Muscle layer of colon (tissue), 2 donors: Measurements from ENCODE around the gene IQCE.
A peak's percentile ranks its signal among the peaks of the same experiment; 100 is the strongest.

ENCODE experiments used
- H3K27ac ChIP-seq: one replicate; pipeline ENCODE4 v1.7.0; 2013; ENCODE audit warnings: low read depth, mild to moderate bottlenecking, low read length, moderate library complexity
- H3K27me3 ChIP-seq, 2 donors: one replicate each; pipeline ENCODE4 v1.7.0; 2013; ENCODE audit warnings: low read length in 2 of 2, mild to moderate bottlenecking in 2 of 2; ENCODE audit not compliant: insufficient read depth in 2 of 2, control insufficient read depth in 1 of 2
- H3K36me3 ChIP-seq: one replicate; pipeline ENCODE4 v1.7.0; 2013; ENCODE audit warnings: mild to moderate bottlenecking, low read length; ENCODE audit not compliant: insufficient read depth
- H3K4me1 ChIP-seq: one replicate; pipeline ENCODE4 v1.7.0; 2013; ENCODE audit warnings: mild to moderate bottlenecking, low read length; ENCODE audit not compliant: insufficient read depth
- H3K4me3 ChIP-seq, 2 donors: one replicate each; pipeline ENCODE4 v1.7.0; 2013; ENCODE audit warnings: low read length in 2 of 2, low read depth in 1 of 2, mild to moderate bottlenecking in 1 of 2, moderate library complexity in 1 of 2
- H3K9ac ChIP-seq: one replicate; pipeline ENCODE4 v1.7.0; 2013; ENCODE audit warnings: low read length
- H3K9me3 ChIP-seq: one replicate; pipeline ENCODE4 v1.7.0; 2013; ENCODE audit warnings: mild to moderate bottlenecking, low read length
- donor health status: abdominal sarcoma.
- donor health status: Adenocarcinoma of cecum.

The IQCE gene

DNA sequence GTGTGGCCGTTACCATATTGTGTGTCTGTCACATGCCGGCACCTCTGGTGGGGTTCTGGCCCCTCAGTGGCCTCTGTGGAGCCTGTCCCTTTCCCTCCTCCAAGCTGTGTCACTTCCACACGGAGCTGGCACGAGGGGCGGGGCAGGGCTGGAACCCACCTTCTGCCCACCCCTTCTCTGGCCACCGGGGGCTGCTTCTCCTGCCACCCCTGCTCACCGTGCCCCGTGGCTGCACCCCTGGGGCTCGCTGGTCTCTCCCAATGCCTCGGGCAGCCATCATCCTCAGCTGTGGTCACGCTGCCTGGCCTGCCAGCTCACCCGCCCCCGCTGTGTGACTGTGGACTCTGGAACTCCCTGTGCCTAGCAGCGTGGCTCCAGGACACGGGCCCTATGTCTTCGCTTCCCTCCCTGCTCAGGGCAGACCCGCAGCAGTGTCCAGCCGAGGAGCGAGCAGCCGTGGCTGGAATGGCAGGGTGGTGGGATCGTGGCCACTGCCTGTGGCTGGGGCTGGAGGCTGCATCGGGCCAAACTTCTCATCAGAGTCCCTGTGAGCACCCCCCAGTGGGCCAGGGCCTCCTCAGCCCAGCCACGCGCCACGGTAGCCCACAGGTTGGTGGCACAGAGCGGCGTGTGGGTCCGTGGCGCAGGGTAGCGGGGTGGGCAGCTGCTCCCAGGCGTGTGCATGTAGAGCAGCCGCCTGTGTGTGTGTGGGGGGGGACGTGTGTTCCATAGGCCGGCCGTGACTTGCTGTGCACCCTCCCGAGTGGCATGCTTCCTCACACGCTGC lies 81.1 kb downstream of the IQCE start:
- Histone ChIP-seq H3K9ac (no peak overlapping the region), H3K4me1 (peaks cover 53% of the 10 kb centered on the region)

DNA sequence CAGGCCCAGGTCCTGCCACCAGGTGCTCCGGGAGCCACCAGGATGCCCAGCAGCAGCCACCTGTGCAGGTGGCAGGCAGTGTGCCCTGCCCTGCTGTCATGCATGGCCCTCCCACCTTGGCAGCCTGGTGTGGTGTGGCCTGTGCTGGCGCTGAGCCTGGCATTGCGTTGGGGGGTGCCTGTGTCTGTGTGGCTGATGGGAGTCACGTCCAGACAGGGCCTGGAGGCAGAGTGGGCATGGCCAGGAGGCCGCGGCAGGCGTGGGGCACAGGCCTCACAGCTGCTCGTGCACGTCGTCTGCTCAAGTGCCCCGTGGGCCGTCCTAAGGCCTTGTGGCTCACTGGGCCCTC lies 81.7 kb downstream of the IQCE start:
- no peaks in the 10 kb centered on the region for H3K9me3 ChIP-seq
- H3K27ac ChIP-seq, result no peak overlapping the region
- H3K36me3 ChIP-seq, result no peaks in the 10 kb centered on the region
- no peak overlapping the region for H3K4me3 ChIP-seq
- no peak overlapping the region for H3K9ac ChIP-seq
- H3K27me3 ChIP-seq, result no peaks in the 10 kb centered on the region
- peaks cover 47% of the 10 kb centered on the region for H3K4me1 ChIP-seq

More for the DNA sequence above, 81.1 kb downstream of the IQCE start:
- H3K27me3 ChIP-seq, result no peaks in the 10 kb centered on the region
- no peaks in the 10 kb centered on the region for H3K9me3 ChIP-seq
- no peak overlapping the region for H3K27ac ChIP-seq
- no peaks in the 10 kb centered on the region for H3K36me3 ChIP-seq
- no peak overlapping the region for H3K4me3 ChIP-seq

DNA sequence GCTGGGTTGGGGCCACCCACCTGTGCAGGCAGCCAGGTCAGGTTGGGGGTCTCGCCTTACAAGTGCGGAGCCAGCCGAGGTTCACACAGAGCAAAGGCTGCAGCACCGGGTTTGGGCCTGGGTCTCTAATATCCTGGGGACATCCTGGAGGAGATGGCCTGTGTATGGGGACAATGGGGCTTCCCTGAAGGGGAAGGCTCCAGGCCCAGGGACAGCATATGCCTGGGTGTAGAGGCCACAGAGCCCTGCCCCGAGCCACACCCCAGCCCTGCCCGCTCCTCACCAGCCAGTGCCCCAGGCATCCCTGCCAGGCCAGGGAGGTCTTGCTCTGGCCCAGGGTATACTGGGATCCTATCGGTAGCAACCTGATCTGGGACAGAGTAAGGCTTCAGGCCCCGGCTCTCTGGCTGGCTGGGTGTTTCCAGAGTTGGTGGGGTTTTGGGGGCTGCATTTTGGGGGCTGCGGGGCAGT lies 82.1 kb downstream of the IQCE start:
- H3K9me3 ChIP-seq, result no peaks in the 10 kb centered on the region
- H3K27ac ChIP-seq, result peak overlapping the region; percentile 35
- peaks cover 43% of the 10 kb centered on the region for H3K4me1 ChIP-seq
- H3K27me3 ChIP-seq, result no peaks in the 10 kb centered on the region
- H3K36me3 ChIP-seq, result no peaks in the 10 kb centered on the region
- no peak overlapping the region for H3K9ac ChIP-seq
- H3K4me3 ChIP-seq, result peak overlapping the region in 1 of 2 donors; percentile 49

- Histone ChIP-seq H3K9ac (no peak overlapping the region), H3K4me1 (peaks cover 35% of the 10 kb centered on the region), H3K36me3 (no peaks in the 10 kb centered on the region), H3K27me3 (no peaks in the 10 kb centered on the region), H3K4me3 (peak overlapping the region; percentile 32 to 49), H3K9me3 (no peaks in the 10 kb centered on the region), H3K27ac (peak overlapping the region; percentile 35)
Observed at GRCh38 chr7:2641406-2642393, 82.9 kb downstream of the IQCE start.

DNA sequence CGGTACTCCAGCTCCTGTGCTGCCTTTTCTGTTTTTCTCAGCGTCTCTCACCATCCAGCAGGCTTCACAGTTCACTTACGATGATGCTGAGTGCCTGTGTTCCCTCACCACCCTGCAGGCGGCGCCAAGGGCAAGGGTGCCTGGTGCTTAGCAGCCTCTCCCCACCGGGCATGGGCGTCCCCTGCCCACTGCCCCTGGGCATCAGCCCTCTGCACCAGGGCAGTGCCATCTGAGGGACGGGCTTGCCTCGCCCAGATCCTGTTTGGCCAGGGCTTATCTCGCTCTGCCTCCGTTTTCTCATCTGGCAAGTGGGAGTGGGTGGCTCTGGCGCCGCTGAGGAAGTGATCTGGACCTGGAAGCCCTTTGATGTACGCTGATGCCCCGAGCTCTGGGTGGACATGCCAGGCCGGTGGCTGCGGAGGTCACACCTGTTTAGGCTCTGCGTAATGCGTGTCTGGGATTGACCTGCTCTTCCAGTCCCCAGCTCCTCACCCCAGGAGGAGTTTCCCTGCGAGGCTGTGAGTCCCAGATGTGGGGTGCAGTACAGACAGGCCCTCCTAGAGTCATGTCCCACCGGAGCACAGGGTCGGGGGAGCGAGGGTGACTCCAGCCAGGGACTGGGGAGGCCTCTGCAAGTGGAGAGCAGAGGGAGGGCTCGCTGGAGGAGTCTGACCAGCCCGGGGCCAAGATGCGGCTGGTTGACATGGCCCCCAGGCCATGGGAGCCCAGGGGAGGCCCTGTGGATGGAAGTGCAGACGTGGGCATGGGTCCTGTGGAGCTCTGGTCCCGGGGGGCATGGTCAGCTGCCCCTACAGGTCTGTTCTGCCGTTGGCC lies 84.8 kb downstream of the IQCE start:
- no peak overlapping the region for H3K9ac ChIP-seq
- peaks cover 26% of the 10 kb centered on the region for H3K4me1 ChIP-seq
- no peaks in the 10 kb centered on the region for H3K27me3 ChIP-seq
- no peak overlapping the region for H3K4me3 ChIP-seq
- H3K27ac ChIP-seq, result no peak overlapping the region
- no peaks in the 10 kb centered on the region for H3K9me3 ChIP-seq
- H3K36me3 ChIP-seq, result no peaks in the 10 kb centered on the region

DNA sequence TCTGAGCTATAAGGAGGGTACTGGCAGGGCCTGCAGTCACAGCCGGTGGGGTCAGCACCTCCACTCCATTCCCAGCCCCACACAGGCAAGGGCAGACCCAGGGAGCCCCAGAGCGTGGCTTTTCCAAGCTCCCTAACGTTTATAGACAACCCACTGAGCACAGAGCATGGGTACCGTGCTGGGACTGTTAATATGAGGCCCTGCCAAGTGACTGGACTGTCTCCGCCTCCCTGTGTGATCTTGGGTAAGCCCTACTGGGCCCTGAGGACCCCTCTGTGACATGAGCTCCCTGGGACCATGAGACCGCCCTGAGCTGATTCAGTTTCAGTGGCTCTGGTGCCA lies 85.4 kb downstream of the IQCE start:
- Histone ChIP-seq H3K9me3 (no peaks in the 10 kb centered on the region), H3K36me3 (no peaks in the 10 kb centered on the region), H3K27me3 (no peaks in the 10 kb centered on the region), H3K9ac (no peak overlapping the region), H3K4me3 (no peak overlapping the region), H3K4me1 (peaks cover 20% of the 10 kb centered on the region), H3K27ac (no peak overlapping the region)

DNA sequence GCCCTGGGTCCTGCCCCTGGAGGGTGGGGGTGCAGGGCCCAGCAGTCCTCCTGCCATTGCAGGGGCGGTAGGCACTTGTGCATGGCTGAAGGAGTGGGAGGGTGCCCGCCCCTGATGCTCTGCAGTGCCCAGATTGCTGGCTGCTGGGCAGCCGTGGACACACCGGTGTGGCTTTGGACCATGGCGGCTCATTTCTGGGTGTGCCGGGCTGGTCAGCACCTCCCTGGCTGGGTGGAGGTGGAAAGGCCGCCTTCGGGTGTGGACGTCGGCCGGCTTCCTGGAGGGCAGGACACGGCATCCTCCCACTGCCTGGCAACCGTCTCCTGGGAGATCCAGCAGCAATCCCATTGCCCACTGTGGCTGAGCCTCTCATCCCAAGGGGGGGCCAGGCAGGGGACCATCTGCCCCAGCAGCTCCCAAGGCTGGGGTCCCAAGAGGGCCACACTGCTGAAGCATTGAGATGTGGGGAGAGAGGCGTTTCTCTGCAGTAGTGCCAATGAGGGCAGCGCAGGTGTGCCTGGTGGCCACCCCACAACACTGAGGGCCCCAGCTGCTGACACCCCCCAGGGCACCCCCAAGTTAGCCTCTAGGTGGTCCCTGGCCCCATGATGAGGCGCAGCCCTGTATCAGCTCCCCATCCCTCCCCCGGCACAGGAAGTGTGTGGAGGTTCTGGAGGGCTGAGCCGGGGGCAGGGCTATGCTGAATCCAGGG lies 85.9 kb downstream of the IQCE start:
- Histone ChIP-seq H3K4me1 (peaks cover 17% of the 10 kb centered on the region), H3K27ac (no peak overlapping the region), H3K9me3 (no peaks in the 10 kb centered on the region), H3K4me3 (no peak overlapping the region), H3K36me3 (no peaks in the 10 kb centered on the region), H3K9ac (no peak overlapping the region), H3K27me3 (no peaks in the 10 kb centered on the region)

DNA sequence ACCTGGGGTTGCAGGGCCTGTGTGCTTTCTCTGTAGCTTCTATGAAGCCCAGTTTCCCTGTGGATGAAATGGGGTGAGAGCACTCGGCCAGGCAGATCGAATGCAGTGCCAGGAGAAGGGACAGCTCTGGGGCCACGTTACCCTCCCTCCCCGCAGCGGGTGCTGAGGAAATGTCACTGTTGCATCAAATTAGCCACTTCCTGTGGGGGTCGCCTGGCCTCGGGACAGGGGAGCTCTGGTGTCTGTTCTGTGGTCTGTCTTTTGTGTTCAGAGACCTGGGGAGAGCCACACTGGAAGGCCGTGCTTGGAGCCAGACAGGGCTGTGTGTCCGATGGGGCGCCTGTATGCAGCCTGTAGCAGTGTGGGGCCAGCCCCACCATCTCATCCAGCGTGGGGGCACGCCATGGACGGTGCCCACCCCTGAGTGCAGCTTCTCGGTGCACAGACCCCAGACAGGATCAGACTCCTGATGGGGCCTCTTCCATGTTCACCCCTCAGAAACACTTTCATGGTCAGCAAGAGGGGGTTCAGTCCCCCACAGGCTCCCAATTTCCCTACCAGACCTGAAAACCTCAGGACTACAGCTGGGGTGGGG lies 86.6 kb downstream of the IQCE start:
- Histone ChIP-seq H3K27me3 (no peaks in the 10 kb centered on the region), H3K4me1 (peaks cover 17% of the 10 kb centered on the region), H3K36me3 (no peaks in the 10 kb centered on the region), H3K9ac (no peak overlapping the region), H3K27ac (no peak overlapping the region), H3K4me3 (no peak overlapping the region), H3K9me3 (no peaks in the 10 kb centered on the region)

DNA sequence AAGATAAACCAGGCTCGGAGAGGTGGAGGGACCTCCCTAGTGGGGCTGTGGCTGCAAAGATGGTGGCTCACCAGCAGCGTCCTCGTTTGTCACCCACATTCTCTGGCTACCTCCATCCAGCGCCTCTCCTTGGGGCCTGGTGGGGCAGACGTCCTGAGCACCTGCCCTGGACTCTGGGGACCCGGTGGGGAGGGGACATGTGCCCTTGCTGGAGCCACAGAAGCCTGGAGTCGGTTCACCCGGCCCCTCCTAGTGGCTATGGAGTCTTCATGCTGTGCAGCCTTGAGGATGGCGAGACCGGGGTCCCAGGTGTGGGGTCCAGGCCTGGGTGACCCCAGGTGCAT lies 87.5 kb downstream of the IQCE start:
- Histone ChIP-seq H3K27me3 (no peaks in the 10 kb centered on the region), H3K9me3 (no peaks in the 10 kb centered on the region), H3K36me3 (no peaks in the 10 kb centered on the region), H3K4me1 (peaks cover 8% of the 10 kb centered on the region), H3K27ac (no peak overlapping the region), H3K9ac (no peak overlapping the region), H3K4me3 (no peak overlapping the region)

DNA sequence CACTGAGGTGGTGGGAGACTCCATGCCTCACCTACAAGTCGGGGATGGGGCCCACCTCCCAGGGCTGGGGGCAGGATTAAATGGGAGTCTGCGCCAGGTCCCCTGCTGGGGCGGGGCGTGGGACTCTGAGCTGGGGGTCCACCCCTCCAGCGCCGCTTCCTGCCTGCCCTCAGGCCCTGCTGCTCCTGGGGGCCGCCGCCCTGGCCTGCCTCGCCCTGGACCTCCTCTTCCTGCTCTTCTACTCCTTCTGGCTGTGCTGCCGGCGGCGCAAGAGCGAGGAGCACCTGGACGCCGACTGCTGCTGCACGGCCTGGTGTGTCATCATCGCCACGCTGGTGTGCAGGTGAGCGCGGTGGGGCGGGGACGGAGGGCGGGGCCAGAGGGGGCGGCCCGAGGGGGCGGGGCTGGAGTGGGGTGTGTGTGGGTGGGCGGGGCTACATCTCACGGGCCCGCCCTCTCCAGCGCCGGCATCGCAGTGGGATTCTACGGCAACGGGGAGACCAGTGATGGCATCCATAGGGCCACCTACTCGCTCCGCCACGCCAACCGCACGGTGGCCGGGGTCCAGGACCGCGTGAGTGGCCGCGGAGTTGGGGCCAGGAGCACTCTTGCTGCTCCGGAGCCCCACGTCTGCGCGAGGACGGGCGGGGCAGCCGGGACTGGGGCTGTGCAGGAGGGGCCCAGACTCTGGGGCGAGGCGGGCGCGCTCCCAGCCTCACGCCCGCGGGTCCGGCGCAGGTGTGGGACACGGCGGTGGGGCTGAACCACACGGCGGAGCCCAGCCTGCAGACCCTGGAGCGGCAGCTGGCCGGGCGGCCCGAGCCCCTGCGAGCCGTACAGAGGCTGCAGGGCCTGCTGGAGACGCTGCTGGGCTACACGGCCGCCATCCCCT lies 88.1 kb downstream of the IQCE start:
- no peaks in the 10 kb centered on the region for H3K9me3 ChIP-seq
- H3K36me3 ChIP-seq, result no peaks in the 10 kb centered on the region
- H3K4me1 ChIP-seq, result peaks cover 3% of the 10 kb centered on the region
- H3K9ac ChIP-seq, result no peak overlapping the region
- H3K4me3 ChIP-seq, result no peak overlapping the region
- H3K27ac ChIP-seq, result no peak overlapping the region
- H3K27me3 ChIP-seq, result no peaks in the 10 kb centered on the region
